SK-N-SH (cell line): ENCODE results near the gene FAM72C.
"Not testable (repeated sequence)": the region's sequence is repeated elsewhere in the genome, so short reads cannot be mapped to it uniquely, and the experiment has no call there.

ENCODE experiments used
- EP300 ChIP-seq, 2 experiments: IDR thresholded peaks; 2 replicates each; pipeline versions ENCODE4 v1.4.0 to v1.6.1; 2012; ENCODE audit warnings: borderline replicate concordance in 1 of 2, low read depth in 1 of 2, low read length in 1 of 2
- EZH2phosphoT487 ChIP-seq: fragments of 200-600 bp; sonication (generic); IDR thresholded peaks from 2 replicates; pipeline ENCODE4 v1.6.1; 2017; ENCODE audit warnings: low read depth, mixed run types, mild to moderate bottlenecking, antibody characterized with exemption, moderate library complexity, borderline replicate concordance
- GATA2 ChIP-seq: sonication (generic); formaldehyde crosslinking; IDR thresholded peaks from 2 replicates; pipeline ENCODE4 v1.5.0; 2020; ENCODE audit warnings: mild to moderate bottlenecking, missing genetic modification reagents
- TF ChIP-seq, protein P1 (sequence below): fragments of 200-600 bp; sonication (generic); IDR thresholded peaks from 2 replicates; pipeline ENCODE4 v1.6.1; 2017; ENCODE audit warnings: antibody characterized with exemption, mild to moderate bottlenecking, moderate library complexity
- TF ChIP-seq, protein P2 (sequence below): IDR thresholded peaks from 2 replicates; pipeline ENCODE4 v1.4.0; 2012; ENCODE audit warnings: low read depth, borderline replicate concordance
- TF ChIP-seq, protein P3 (sequence below): IDR thresholded peaks from 2 replicates; pipeline ENCODE4; 2012

DNA sequence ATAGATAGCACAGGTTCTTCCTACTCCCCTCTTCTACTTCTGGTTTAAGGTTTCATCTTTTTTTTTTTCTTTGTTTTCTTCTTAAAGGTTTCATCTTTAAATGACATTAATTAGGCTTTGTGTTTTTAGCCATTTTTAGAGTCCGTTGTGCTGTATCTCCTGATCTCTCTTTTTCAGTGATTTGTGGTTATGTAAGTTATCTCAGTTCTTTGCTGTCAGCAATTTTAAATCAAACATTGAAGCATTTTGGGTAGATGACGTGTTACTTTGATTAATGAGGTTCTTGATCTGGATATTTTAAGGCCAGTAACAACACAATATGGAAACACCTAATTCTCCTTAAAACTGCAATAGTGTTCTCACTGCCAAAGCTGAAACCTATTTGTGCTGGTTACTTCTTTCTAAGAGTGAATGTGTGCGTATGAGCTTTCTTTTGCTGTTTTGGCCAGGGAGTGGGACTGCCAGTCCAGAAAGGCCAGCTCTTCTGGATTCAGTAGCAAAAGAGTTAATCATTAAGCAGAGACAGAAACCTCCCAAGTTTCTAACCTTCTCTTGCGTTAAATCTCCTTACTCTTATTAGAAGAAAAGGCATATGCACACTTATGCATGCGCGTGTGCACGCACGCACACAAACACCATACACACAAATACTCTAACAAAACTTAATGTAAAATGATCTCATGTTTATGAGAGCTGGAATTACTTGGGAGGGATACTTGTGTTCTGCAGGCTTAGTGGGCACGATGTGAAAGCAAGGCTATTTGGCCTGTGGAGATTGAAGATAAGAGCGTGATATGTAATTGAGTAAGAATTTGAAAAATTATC, 17.0 kb upstream of the FAM72C start:
- TF ChIP-seq, protein P1, sequence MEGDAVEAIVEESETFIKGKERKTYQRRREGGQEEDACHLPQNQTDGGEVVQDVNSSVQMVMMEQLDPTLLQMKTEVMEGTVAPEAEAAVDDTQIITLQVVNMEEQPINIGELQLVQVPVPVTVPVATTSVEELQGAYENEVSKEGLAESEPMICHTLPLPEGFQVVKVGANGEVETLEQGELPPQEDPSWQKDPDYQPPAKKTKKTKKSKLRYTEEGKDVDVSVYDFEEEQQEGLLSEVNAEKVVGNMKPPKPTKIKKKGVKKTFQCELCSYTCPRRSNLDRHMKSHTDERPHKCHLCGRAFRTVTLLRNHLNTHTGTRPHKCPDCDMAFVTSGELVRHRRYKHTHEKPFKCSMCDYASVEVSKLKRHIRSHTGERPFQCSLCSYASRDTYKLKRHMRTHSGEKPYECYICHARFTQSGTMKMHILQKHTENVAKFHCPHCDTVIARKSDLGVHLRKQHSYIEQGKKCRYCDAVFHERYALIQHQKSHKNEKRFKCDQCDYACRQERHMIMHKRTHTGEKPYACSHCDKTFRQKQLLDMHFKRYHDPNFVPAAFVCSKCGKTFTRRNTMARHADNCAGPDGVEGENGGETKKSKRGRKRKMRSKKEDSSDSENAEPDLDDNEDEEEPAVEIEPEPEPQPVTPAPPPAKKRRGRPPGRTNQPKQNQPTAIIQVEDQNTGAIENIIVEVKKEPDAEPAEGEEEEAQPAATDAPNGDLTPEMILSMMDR = not testable (repeated sequence)
- TF ChIP-seq EZH2phosphoT487; EP300 (IDR thresholded peaks at IDR 0.05; ENCODE audit: borderline replicate concordance in 1 of 2, low read depth in 1 of 2, low read length in 1 of 2); GATA2 (CRISPR knock-in tag): not testable (repeated sequence)
- TF ChIP-seq, protein P2, sequence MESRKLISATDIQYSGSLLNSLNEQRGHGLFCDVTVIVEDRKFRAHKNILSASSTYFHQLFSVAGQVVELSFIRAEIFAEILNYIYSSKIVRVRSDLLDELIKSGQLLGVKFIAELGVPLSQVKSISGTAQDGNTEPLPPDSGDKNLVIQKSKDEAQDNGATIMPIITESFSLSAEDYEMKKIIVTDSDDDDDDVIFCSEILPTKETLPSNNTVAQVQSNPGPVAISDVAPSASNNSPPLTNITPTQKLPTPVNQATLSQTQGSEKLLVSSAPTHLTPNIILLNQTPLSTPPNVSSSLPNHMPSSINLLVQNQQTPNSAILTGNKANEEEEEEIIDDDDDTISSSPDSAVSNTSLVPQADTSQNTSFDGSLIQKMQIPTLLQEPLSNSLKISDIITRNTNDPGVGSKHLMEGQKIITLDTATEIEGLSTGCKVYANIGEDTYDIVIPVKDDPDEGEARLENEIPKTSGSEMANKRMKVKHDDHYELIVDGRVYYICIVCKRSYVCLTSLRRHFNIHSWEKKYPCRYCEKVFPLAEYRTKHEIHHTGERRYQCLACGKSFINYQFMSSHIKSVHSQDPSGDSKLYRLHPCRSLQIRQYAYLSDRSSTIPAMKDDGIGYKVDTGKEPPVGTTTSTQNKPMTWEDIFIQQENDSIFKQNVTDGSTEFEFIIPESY = not testable (repeated sequence)
- TF ChIP-seq, protein P3, sequence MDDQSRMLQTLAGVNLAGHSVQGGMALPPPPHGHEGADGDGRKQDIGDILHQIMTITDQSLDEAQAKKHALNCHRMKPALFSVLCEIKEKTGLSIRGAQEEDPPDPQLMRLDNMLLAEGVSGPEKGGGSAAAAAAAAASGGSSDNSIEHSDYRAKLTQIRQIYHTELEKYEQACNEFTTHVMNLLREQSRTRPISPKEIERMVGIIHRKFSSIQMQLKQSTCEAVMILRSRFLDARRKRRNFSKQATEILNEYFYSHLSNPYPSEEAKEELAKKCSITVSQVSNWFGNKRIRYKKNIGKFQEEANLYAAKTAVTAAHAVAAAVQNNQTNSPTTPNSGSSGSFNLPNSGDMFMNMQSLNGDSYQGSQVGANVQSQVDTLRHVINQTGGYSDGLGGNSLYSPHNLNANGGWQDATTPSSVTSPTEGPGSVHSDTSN = not testable (repeated sequence)
